GM12865 (cell line): ENCODE results near the gene PIERCE2.
A peak's percentile ranks its signal among the peaks of the same experiment; 100 is the strongest.
"Not testable (repeated sequence)": the region's sequence is repeated elsewhere in the genome, so short reads cannot be mapped to it uniquely, and the experiment has no call there.

Source experiments
- DNase-seq: peaks from one replicate; pipeline ENCODE4 v3.0.0; 2010; ENCODE audit warnings: low read depth
- H3K4me3 ChIP-seq: 2 replicates; pipeline ENCODE4 v1.5.1; 2011; ENCODE audit warnings: mild to moderate bottlenecking, low read depth, low read length, control low read depth
- TF ChIP-seq, protein P1 (sequence below): IDR thresholded peaks from 2 replicates; pipeline ENCODE4 v1.5.1; 2011; ENCODE audit warnings: low read length, control low read depth, low read depth, inconsistent platforms; ENCODE audit not compliant: insufficient read depth; ENCODE audit errors: missing control alignments

Gene PIERCE2

DNA sequence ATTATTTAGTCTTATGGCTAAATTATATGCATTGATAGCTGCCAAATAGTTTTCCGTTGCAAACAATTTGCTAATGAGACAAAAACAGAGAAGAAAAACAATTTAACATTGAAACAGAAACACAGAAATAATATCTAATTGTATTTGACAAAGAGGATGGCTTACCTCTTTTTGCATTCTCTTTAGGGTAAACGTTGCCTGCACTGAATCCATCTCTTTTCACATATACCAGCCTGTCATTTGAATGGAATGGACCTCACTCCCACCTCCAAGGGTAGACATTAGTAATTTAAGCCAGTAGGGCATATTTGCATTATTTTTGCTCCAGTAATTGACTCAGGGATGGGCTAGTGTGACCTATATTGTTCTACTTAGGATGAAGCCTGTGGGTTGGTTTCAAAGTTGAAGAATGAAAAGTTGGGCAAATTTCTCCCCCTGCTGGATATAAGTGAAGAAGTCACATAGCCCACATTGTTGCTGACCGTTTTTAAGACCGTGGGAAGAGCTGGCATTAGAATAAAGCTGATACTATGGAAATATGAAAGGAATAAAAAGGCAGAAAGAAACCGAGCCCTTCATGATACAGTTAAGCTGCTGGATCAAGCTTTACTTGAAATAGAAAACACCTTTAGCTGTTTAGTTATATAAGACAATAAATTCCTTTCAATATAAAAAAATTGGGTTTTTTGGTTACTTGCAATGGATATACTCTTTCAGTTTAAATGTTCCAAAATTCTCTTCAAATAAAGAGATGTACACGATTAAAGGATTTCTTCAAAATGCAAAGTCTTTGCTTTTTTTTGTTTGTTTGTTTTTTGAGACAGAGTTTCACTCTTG is 26.9 kb downstream of the PIERCE2 start:
- H3K4me3 ChIP-seq, result no peak overlapping the region
- TF ChIP-seq, protein P1, sequence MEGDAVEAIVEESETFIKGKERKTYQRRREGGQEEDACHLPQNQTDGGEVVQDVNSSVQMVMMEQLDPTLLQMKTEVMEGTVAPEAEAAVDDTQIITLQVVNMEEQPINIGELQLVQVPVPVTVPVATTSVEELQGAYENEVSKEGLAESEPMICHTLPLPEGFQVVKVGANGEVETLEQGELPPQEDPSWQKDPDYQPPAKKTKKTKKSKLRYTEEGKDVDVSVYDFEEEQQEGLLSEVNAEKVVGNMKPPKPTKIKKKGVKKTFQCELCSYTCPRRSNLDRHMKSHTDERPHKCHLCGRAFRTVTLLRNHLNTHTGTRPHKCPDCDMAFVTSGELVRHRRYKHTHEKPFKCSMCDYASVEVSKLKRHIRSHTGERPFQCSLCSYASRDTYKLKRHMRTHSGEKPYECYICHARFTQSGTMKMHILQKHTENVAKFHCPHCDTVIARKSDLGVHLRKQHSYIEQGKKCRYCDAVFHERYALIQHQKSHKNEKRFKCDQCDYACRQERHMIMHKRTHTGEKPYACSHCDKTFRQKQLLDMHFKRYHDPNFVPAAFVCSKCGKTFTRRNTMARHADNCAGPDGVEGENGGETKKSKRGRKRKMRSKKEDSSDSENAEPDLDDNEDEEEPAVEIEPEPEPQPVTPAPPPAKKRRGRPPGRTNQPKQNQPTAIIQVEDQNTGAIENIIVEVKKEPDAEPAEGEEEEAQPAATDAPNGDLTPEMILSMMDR, result peak; percentile 55
- peak; percentile 64 for DNase-seq

DNA sequence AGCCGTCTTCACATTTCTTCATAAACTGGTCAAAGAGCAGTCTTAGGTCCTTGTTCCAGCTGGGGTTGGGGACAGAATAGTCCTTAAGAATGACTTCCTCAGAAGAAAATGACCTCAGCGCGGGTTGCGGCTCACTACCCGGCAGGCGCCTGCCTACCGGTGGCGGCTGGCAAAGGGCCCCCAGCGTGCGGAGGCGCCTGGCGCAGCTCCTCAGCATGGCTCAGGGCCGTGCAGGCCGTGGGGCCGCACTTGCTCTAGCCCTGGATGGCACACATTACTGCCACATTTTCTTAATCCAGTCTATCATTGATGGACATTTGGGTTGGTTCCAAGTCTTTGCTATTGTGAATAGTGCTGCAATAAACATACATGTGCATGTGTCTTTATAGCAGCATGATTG is 34.8 kb downstream of the PIERCE2 start:
- not testable (repeated sequence) for DNase-seq

DNA sequence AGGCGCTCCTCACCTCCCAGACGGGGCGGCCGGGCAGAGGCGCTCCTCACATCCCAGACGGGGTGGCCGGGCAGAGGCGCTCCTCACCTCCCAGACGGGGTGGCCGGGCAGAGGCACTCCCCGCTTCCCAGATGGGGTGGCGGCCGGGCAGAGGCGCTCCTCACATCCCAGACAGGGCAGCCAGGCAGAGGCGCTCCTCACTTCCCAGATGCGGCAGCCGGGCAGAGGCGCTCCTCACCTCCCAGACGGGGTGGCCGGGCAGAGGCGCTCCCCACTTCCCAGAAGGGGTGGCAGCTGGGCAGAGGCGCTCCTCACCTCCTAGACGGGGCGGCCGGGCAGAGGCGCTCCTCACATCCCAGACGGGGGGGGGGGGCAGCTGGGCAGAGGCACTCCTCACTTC is 37.6 kb downstream of the PIERCE2 start:
- not testable (repeated sequence) for DNase-seq, H3K4me3 ChIP-seq

More for the DNA sequence above, 34.8 kb downstream of the PIERCE2 start:
- H3K4me3 ChIP-seq, result not testable (repeated sequence)

DNA sequence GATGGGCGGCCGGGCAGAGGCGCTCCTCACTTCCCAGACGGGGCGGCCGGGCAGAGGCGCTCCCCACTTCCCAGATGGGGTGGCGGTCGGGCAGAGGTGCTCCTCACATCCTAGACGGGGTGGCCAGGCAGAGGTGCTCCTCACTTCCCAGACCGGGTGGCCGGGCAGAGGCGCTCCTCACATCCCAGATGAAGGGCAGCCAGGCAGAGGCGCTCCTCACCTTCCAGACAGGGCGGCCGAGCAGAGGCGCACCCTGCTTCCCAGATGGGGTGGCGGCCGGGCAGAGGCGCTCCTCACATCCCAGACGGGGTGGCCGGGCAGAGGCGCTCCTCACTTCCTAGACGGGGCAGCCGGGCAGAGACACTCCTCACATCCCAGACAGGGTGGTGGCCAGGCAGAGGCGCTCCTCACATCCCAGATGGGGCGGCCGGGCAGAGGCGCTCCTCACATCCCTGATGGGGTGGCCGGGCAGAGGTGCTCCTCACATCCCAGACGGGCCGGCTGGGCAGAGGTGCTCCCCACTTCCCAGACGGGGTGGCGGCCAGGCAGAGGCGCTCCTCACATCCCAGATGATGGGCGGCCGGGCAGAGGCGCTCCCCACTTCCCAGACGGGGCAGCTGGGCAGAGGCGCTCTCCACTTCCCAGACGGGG is 38.2 kb downstream of the PIERCE2 start:
- not testable (repeated sequence) for H3K4me3 ChIP-seq, DNase-seq

DNA sequence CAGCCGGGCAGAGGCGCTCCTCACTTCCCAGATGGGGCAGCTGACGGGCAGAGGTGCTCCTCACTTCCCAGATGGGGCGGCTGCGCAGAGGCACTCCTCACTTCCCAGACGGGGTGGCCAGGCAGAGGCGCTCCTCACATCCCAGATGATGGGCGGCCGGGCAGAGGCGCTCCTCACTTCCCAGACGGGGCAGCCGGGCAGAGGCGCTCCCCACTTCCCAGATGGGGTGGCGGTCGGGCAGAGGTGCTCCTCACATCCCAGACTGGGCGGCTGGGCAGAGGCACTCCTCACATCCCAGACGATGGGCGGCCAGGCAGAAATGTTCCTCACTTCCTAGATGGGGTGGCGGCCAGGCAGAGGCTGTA is 38.7 kb downstream of the PIERCE2 start:
- DNase-seq, H3K4me3 ChIP-seq: not testable (repeated sequence)

DNA sequence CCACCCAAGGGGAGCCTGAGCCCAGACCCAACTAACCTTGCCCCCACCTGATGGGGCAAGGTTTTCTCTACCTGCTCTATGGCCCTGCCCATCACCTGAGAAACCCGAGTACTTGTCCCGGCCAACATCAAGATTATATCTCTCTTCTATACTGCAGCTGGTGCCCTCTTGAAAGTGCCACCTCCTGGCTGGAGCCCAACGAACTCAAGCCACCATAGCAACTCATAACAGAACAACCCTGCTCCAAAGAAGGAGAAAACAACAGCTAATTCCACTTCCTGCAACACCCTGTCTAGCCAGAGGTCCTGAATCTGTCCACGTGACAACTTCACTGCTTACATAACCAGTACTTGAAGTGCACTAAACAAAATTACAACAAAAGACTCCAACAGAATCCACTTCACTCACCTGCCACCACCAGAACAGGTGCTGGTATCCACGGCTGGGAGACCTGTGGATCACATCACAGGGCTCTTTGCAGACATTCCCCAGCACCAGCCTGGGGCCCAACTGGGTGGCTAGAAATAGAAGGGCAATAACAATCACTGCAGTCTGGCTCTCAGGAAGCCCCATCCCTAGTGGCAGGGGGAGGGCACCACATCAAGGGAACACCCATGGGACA is 49.2 kb downstream of the PIERCE2 start:
- H3K4me3 ChIP-seq, result no peak overlapping the region
- TF ChIP-seq, protein P1, result no peak
- DNase-seq, result peak; percentile 9

DNA sequence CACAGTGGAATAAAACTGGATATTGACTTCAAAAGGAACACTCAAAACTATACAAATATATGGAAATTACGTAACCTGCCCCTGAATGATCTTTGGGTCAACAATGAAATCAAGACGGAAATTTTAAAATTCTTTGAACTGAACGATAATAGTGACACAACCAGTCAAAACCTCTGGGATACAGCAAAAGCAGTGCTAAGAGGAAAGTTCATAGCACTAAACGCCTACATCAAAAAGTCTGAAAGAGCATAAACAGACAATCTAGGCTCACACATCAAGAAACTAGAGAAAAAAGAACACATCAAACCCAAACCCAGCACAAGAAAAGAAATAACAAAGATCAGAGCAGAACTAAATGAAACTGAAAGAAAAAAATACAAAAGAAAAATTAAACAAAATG is 53.2 kb downstream of the PIERCE2 start:
- DNase-seq, result no peak
- TF ChIP-seq, protein P1, result no peak
- H3K4me3 ChIP-seq, result no peak overlapping the region

DNA sequence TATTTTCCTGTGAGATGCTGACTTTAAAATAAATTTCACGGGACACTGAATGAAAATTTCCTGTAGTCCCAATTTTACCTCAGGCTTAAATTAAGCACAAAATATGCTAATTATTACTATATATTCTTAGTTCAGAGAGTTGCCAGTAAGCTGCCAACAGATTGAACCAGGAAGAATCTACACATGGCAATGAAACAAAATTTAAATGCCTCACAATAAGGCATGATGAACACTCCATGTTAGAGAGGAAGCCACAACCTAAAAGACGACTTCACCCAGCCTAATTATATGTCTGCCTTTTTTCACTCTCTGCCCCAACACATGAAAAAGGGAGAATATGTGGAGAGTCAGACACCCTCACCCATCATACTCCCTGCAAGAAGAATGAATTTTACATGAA is 60.0 kb downstream of the PIERCE2 start:
- no peak for DNase-seq
- no peak overlapping the region for H3K4me3 ChIP-seq
- TF ChIP-seq, protein P1, result no peak
